ENCODE results near the gene PRKCA. TPM values are rescaled to one million over a fixed set of nuclear protein-coding genes. Genes with fewer than 3 reads are reported as not detected.

The PRKCA gene
- total RNA-seq, 2 experiments from 2014 or later = 78.4 to 79.7 TPM

DNA sequence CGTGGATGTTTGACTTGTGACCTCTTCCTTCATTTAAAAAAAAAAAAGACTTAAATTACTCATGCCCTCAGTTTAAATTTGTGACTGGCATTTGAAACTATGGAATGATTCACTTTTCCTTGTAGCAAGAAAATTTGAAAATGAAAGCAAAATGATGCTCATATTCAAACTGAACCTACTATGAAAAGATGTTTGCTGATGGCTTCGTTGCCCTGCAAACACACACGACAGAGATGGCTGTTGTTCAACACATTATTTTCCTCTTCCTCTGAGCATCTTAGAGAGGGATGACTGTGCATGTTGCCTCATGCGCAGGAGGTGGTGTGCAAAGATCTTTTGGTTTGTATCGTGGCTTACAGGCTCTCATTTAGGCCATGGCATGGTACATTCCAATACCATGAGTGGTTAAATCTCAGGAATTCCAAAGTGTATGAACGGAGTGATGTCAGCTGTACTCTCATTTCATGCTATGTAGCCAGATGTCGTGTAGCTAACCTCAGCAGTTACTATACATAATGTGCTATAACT lies 164.5 kb downstream of the PRKCA start:
- CTCF ChIA-PET = interaction anchor here (0.7 to 1.2 kb wide), 2 partner anchors 127 to 207 kb away, joined by 3 to 11 read pairs; no protein-coding TSS in a partner anchor
- Mint-ChIP-seq H3K27ac (peak overlapping the region; percentile 90), H3K36me3 (ENCODE audit: low read depth) (peaks cover 2% of the 10 kb centered on the region), H3K4me3 (peak overlapping the region; percentile 45), H3K9me3 (no peaks in the 10 kb centered on the region), H3K27me3 (ENCODE audit: low read depth) (no peaks in the 10 kb centered on the region), H3K4me1 (ENCODE audit: low read depth) (peaks cover 75% of the 10 kb centered on the region)
- DNase-seq = peak; percentile 87
- intact Hi-C loops (cut with micrococcal nuclease) = loop anchor here (1.0 to 5.0 kb wide), 10 partner anchors 41 to 1345 kb away; no protein-coding TSS in a partner anchor

DNA sequence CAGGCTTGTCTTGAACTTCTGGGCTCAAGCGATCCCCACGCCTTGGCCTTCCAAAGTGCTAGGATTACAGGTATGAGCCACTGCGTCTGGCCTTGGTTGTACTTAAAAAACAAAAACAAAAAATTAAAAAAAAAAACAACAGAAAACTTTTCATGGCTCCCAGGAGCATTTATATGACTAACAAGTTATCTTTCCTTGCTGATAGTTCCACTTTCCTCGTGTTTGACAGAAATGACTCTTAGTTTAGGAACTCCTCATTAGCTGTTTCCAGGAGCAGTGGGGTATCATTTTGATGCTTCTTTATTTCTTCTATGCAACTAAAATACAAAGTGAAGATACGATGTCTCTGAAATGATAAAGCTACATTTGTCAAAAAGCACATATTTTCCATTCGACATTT lies 165.4 kb downstream of the PRKCA start:
- Mint-ChIP-seq H3K4me3 (no peak overlapping the region), H3K9me3 (no peaks in the 10 kb centered on the region), H3K36me3 (ENCODE audit: low read depth) (peaks cover 2% of the 10 kb centered on the region), H3K27ac (peak overlapping the region; percentile 90), H3K27me3 (ENCODE audit: low read depth) (no peaks in the 10 kb centered on the region), H3K4me1 (ENCODE audit: low read depth) (peaks cover 74% of the 10 kb centered on the region)
- DNase-seq = no peak
- CTCF ChIA-PET = interaction anchor here (0.6 to 1.2 kb wide), 5 partner anchors 43 to 206 kb away, joined by 3 to 11 read pairs (median 3); no protein-coding TSS in a partner anchor
- intact Hi-C loops (cut with micrococcal nuclease) = loop anchor here (1.0 to 5.0 kb wide), 10 partner anchors 41 to 1345 kb away; no protein-coding TSS in a partner anchor

DNA sequence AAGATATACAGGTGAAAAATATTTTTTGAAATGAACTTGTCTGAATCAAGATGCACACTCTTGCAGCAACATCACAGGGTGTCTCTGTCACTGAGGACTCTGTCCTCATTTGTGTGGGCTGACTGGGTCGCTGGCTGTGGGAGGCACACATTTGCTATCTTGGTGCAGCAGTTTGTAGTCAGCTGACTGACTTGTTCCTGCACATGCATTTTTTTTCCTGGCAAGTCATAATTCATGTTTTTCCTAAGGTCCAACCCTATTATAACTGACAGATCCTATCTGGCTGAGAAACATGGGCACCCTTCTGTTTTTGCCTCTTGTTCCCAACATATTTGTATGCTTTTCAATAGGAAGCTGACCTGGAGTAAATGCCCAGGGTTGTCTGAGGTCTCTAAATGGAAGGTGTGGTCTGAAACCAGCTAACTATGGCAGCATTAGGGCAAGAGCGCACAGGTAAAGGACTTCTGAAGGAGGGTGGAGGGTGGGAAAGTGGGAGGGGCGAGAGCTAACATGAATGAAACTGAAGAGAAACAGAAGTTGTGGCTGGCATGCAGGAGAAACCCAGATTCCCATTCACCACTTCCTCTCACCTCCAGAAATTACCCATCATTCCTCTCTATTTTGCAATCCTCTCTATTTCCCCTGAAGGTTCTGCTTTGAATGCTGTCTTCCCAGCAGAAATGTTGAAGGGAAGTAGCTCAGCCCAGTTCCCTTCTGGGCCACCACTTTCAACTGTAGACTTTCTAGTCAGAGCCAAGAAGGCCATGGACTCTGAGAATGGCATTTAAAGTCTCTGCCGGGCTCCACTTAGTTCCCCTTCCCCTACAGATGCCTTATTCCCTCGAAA lies 166.1 kb downstream of the PRKCA start:
- Mint-ChIP-seq H3K4me1 (ENCODE audit: low read depth) (peaks cover 72% of the 10 kb centered on the region), H3K36me3 (ENCODE audit: low read depth) (peaks cover 2% of the 10 kb centered on the region), H3K27ac (peak overlapping the region; percentile 90), H3K4me3 (no peak overlapping the region), H3K27me3 (ENCODE audit: low read depth) (no peaks in the 10 kb centered on the region), H3K9me3 (no peaks in the 10 kb centered on the region)
- intact Hi-C loops (cut with micrococcal nuclease) = loop anchor here (5.0 kb wide), 1 partner anchor 1346 kb away; no protein-coding TSS in a partner anchor
- DNase-seq = peak; percentile 25
- CTCF ChIA-PET = interaction anchor here (0.6 to 1.2 kb wide), 6 partner anchors 15 to 205 kb away, joined by 3 to 11 read pairs (median 3); no protein-coding TSS in a partner anchor

DNA sequence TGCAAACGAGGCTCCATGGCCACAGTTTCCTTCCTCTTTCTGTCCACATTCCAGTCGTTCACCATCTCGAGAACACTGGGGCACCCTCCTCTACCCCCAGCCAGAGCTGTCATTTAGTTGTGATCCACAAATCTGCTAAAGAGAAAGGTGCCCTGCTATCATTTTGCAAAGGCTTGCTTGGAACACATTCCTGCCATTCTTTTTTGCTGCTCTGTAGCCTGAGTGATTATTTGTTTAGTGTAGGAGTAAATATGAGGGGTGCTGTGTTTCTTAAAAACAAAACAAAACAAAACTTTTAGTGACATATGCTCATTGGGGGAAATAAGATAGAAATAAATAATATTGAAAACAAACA lies 166.7 kb downstream of the PRKCA start:
- no peak for DNase-seq
- Mint-ChIP-seq H3K9me3 (no peaks in the 10 kb centered on the region), H3K4me1 (ENCODE audit: low read depth) (peaks cover 71% of the 10 kb centered on the region), H3K4me3 (no peak overlapping the region), H3K27ac (no peak overlapping the region), H3K36me3 (ENCODE audit: low read depth) (peaks cover 2% of the 10 kb centered on the region), H3K27me3 (ENCODE audit: low read depth) (no peaks in the 10 kb centered on the region)
- CTCF ChIA-PET = interaction anchor here (0.8 kb wide), 1 partner anchor 14 kb away, joined by 3 read pairs; no protein-coding TSS in a partner anchor
- intact Hi-C loops (cut with micrococcal nuclease) = loop anchor here (5.0 kb wide), 1 partner anchor 1347 kb away; no protein-coding TSS in a partner anchor

DNA sequence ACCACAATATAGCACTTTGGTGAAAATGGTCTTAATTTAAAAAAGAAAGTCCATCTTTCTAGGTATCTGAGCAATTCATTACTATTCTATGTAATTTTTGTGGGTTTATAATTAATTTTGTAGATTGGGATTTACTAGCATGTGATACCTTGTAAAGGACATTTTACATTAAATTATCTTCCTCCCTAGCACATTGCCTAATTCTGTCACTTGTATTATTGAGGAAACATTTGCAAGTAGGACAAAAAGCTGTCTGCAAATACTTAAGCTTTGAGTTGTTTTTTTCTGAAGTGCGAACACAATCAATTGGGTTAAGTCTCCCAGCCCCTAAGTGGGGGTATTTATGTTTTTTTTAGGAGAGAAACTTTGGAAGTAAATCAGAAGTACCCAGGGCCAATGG lies 167.0 kb downstream of the PRKCA start:
- no peak for DNase-seq
- Mint-ChIP-seq H3K9me3 (no peaks in the 10 kb centered on the region), H3K36me3 (ENCODE audit: low read depth) (peaks cover 2% of the 10 kb centered on the region), H3K27me3 (ENCODE audit: low read depth) (no peaks in the 10 kb centered on the region), H3K27ac (no peak overlapping the region), H3K4me3 (no peak overlapping the region), H3K4me1 (ENCODE audit: low read depth) (peaks cover 72% of the 10 kb centered on the region)
- CTCF ChIA-PET = interaction anchor here (0.8 kb wide), 1 partner anchor 14 kb away, joined by 3 read pairs; no protein-coding TSS in a partner anchor
- intact Hi-C loops (cut with micrococcal nuclease) = loop anchor here (5.0 kb wide), 1 partner anchor 1347 kb away; no protein-coding TSS in a partner anchor

DNA sequence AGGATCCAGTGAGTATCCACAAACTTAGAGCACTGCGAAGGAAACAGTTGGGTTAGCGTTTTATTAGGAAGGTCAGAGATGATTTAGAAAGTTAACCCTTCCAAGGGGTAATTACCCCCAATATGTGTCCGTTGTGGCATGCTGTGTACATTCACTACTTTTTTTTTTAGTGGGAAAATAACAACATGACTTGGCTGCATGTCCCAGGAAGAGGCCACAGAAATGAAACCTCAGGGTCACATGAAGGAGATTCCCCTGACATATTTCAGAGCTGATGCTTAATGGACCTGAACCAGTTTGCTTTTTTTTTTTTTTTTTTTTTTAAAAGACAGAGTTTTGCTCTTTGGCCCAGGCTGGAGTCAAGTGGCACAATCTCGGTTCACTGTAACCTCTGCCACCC lies 167.5 kb downstream of the PRKCA start:
- no peaks in the 10 kb centered on the region for H3K9me3 Mint-ChIP-seq
- H3K27me3 Mint-ChIP-seq (ENCODE audit: low read depth) = no peaks in the 10 kb centered on the region
- peaks cover 73% of the 10 kb centered on the region for H3K4me1 Mint-ChIP-seq (ENCODE audit: low read depth)
- peaks cover 2% of the 10 kb centered on the region for H3K36me3 Mint-ChIP-seq (ENCODE audit: low read depth)
- DNase-seq = no peak
- intact Hi-C loops (cut with micrococcal nuclease) = loop anchor here (5.0 kb wide), 1 partner anchor 1348 kb away; no protein-coding TSS in a partner anchor
- CTCF ChIA-PET = no interaction called here
- no peak overlapping the region for H3K27ac Mint-ChIP-seq
- H3K4me3 Mint-ChIP-seq = no peak overlapping the region

DNA sequence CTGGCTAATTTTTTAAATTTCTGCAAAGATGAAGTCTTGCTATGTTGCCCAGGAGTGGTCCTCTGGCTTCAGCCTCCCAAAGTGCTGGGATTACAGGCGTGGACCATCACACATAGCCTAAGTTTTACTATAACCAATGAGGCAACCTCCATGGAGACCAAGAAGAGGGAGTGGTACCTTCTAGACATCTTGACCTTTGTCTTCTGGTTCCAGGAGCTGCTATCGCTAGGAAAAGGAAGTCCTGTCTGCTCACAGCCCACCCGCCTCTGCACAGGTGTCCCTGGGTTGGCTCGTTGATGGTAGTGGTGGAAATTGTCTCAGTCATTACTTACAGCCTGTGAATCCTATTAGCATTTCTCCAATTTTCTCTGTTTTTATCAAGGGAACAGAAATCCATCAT lies 169.7 kb downstream of the PRKCA start:
- intact Hi-C loops (cut with micrococcal nuclease) = no loop called here
- H3K9me3 Mint-ChIP-seq = no peaks in the 10 kb centered on the region
- H3K4me1 Mint-ChIP-seq (ENCODE audit: low read depth) = peaks cover 64% of the 10 kb centered on the region
- H3K27me3 Mint-ChIP-seq (ENCODE audit: low read depth) = no peaks in the 10 kb centered on the region
- H3K36me3 Mint-ChIP-seq (ENCODE audit: low read depth) = peaks cover 2% of the 10 kb centered on the region
- DNase-seq = no peak
- CTCF ChIA-PET = interaction anchor here (1.3 kb wide), 1 partner anchor 22 kb away, joined by 3 read pairs; no protein-coding TSS in a partner anchor
- no peak overlapping the region for H3K27ac Mint-ChIP-seq
- no peak overlapping the region for H3K4me3 Mint-ChIP-seq

DNA sequence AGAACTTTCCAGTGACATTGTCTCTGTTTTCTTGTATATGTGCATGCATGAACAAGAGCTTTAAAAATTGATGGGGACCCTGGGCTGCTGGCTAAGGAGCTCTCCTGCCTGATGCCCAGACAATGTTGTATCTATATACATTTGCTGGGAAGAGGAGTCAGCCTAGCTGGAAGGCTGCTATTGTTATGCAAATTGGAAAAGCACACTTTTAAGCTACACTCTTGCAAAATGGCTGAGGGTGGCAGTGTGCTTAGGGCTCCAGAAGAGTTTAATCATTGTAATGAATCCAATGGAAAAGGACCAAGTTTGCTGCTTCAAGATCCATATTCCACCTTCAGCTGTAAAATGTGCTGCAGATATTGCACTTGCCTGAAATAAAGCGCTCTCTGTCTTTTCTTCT lies 171.8 kb downstream of the PRKCA start:
- DNase-seq = no peak
- intact Hi-C loops (cut with micrococcal nuclease) = no loop called here
- CTCF ChIA-PET = interaction anchor here (0.5 to 1.6 kb wide), 5 partner anchors 11 to 94 kb away, joined by 3 to 4 read pairs (median 3); no protein-coding TSS in a partner anchor
- Mint-ChIP-seq H3K4me1 (ENCODE audit: low read depth) (peaks cover 48% of the 10 kb centered on the region), H3K36me3 (ENCODE audit: low read depth) (peaks cover 9% of the 10 kb centered on the region), H3K9me3 (no peaks in the 10 kb centered on the region), H3K4me3 (no peak overlapping the region), H3K27me3 (ENCODE audit: low read depth) (no peaks in the 10 kb centered on the region), H3K27ac (no peak overlapping the region)

DNA sequence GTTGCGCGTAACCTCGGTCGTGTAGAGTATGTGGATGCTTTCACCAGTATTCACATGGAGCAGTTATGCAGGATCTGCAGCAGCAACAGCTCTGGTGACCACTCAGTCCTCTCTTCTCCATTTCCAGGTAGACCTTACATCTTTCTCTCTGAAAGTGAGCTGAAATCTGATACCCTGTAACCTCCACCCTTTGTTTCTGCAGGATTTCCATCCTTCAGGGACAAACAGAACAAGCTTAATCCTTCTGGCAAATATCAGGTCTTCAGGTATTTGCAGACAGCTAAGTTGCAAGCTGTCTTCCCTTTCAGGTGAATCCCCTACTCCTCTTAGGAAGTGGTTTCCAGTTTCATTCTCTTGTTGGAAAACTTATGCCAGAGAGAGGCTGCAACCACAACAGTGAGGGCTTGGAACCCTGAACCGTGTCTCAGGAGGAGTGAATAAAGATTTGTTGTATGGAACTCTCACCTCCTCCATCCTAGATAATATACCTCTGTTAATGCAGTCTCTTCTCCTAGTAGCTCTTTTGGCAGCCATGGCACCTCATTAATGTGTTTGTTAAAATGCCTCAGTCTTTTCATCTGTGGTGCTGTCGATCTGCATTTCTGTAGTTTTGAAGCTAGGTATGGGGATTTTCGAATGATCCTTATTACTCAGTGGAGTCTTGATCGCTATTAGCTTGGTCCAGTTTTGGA lies 172.5 kb downstream of the PRKCA start:
- Mint-ChIP-seq H3K4me3 (no peak overlapping the region), H3K27ac (no peak overlapping the region), H3K9me3 (no peaks in the 10 kb centered on the region), H3K36me3 (ENCODE audit: low read depth) (peaks cover 8% of the 10 kb centered on the region), H3K4me1 (ENCODE audit: low read depth) (peaks cover 47% of the 10 kb centered on the region), H3K27me3 (ENCODE audit: low read depth) (no peaks in the 10 kb centered on the region)
- intact Hi-C loops (cut with micrococcal nuclease) = no loop called here
- CTCF ChIA-PET = interaction anchor here (0.5 to 1.6 kb wide), 6 partner anchors 10 to 93 kb away, joined by 3 to 4 read pairs (median 3); no protein-coding TSS in a partner anchor
- DNase-seq = no peak

DNA sequence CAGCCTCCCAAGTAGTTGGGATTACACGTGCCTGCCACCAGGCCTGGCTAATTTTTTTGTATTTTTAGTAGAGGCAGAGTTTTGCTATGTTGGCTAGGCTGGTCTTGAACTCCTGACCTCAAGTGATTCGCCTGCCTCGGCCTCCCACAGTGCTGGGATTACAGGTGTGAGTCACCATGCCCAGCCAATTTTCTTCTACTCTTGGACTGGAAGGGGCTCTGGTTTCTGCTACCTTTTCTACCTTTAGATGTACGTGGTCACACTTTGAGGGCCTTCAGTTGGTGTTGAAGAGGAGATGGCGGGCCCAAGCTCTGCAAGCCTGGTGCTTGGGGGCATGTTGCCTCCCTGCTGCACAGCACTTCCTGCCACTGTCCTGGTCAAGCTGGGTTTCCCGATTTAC lies 173.6 kb downstream of the PRKCA start:
- no peak for DNase-seq
- H3K4me1 Mint-ChIP-seq (ENCODE audit: low read depth) = peaks cover 48% of the 10 kb centered on the region
- CTCF ChIA-PET = no interaction called here

DNA sequence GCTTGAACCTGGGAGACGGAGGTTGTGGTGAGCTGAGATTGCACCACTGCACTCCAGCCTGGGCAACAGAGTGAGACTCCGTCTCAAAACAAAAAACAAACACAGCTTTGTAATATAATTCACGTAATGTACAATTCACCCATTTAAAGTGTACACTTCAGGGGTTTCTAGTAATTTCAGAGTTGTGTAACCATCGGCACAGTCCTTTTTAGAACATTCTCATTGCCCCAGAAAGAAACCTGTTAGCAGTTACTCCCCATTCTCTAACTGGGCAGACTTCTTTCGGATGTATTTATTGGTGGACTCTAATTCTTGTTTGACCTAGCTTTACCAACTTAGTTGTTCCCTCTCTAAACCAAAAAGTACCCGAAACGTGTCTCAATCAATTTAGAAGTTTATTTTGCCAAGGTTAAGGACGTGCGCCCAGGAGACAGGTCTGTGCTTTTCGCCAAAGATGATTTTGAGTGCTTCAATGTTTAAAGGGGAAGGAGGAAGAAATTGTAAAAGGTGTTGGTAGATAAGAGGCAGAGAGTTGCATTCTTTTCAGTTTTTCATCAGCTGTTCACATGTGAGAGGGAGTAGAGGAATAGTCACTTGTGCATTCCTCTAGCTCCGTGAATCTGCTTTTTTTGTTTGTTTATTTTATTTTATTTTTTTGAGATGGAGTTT lies 175.3 kb downstream of the PRKCA start:
- Mint-ChIP-seq H3K27me3 (ENCODE audit: low read depth) (no peaks in the 10 kb centered on the region), H3K9me3 (no peaks in the 10 kb centered on the region), H3K4me3 (no peak overlapping the region), H3K27ac (no peak overlapping the region), H3K36me3 (ENCODE audit: low read depth) (peaks cover 12% of the 10 kb centered on the region), H3K4me1 (ENCODE audit: low read depth) (peaks cover 49% of the 10 kb centered on the region)
- DNase-seq = no peak
- CTCF ChIA-PET = no interaction called here
- intact Hi-C loops (cut with micrococcal nuclease) = no loop called here

More for the DNA sequence above, 173.6 kb downstream of the PRKCA start:
- Mint-ChIP-seq H3K27ac (no peak overlapping the region), H3K9me3 (no peaks in the 10 kb centered on the region), H3K27me3 (ENCODE audit: low read depth) (no peaks in the 10 kb centered on the region), H3K36me3 (ENCODE audit: low read depth) (peaks cover 12% of the 10 kb centered on the region), H3K4me3 (no peak overlapping the region)
- intact Hi-C loops (cut with micrococcal nuclease) = no loop called here

Data from activated naive CD4-positive, alpha-beta T cell treated with anti-CD3 and anti-CD28 coated beads for 36 hours (primary cell).